Left lobe of liver (tissue), 2 donors: Measurements from ENCODE around the gene LHPP. TPM values are rescaled to one million over a fixed set of nuclear protein-coding genes. Genes with fewer than 3 reads are reported as not detected.
"Not testable (repeated sequence)": the region's sequence is repeated elsewhere in the genome, so short reads cannot be mapped to it uniquely, and the experiment has no call there.

Experiments
- ATAC-seq: fragments of 200-7000 bp; cut with Tn5 transposase; one replicate; pipeline ENCODE4 v1.9.1; 2020; ENCODE audit warnings: mild to moderate bottlenecking, moderate library complexity
- DNase-seq: peaks from one replicate; pipeline ENCODE4 v3.0.0-alpha.2; 2020; ENCODE audit warnings: low spot score
- total RNA-seq: library from RNA; stranded (reverse); gene quantifications from one replicate; pipeline ENCODE4 v1.2.1, GENCODE V29; 2021
- donor health status: DM: no; HTN: no; CAD: no; lungs with moderate emphysema.
- donor health status: DM: no; HTN: yes; CAD: no.

Gene LHPP
- total RNA-seq, 1 donor from 2014 or later = 52.0 TPM

- no peak for DNase-seq
- ATAC-seq = no peak
These were observed 141.2 kb downstream of the LHPP start for GRCh38 chr10:124602646-124603365.

GRCh38 chr10:124603376-124604213 lies 142.0 kb downstream of the LHPP start:
- no peak for ATAC-seq
- no peak for DNase-seq

- ATAC-seq (no peak), DNase-seq (no peak)
These were observed 142.8 kb downstream of the LHPP start for GRCh38 chr10:124604214-124605000.

- DNase-seq (no peak), ATAC-seq (no peak)
These were observed 143.4 kb downstream of the LHPP start for GRCh38 chr10:124605001-124605370.

- ATAC-seq = no peak
- DNase-seq = no peak
These were observed 143.8 kb downstream of the LHPP start for GRCh38 chr10:124605481-124605855.

GRCh38 chr10:124605856-124606812 lies 144.5 kb downstream of the LHPP start:
- ATAC-seq = no peak

GRCh38 chr10:124606822-124607221 lies 145.2 kb downstream of the LHPP start:
- DNase-seq (no peak), ATAC-seq (no peak)

More at GRCh38 chr10:124605856-124606812, 144.5 kb downstream of the LHPP start:
- no peak for DNase-seq

GRCh38 chr10:124607693-124608092 lies 146.1 kb downstream of the LHPP start:
- DNase-seq = no peak
- no peak for ATAC-seq

- ATAC-seq = no peak
These were observed 146.6 kb downstream of the LHPP start for GRCh38 chr10:124608093-124608721.

GRCh38 chr10:124609698-124610097 lies 148.1 kb downstream of the LHPP start:
- DNase-seq (no peak), ATAC-seq (no peak)

More at GRCh38 chr10:124608093-124608721, 146.6 kb downstream of the LHPP start:
- no peak for DNase-seq

GRCh38 chr10:124610186-124610585 lies 148.6 kb downstream of the LHPP start:
- DNase-seq, ATAC-seq: not testable (repeated sequence)

GRCh38 chr10:124610851-124611250 lies 149.2 kb downstream of the LHPP start:
- DNase-seq, ATAC-seq: not testable (repeated sequence)

- no peak for ATAC-seq
- DNase-seq = no peak
These were observed 150.1 kb downstream of the LHPP start for GRCh38 chr10:124611738-124612137.

- no peak for DNase-seq
- ATAC-seq = peak; percentile 12
These were observed 151.2 kb downstream of the LHPP start for GRCh38 chr10:124612611-124613498.

GRCh38 chr10:124614003-124614659 lies 152.5 kb downstream of the LHPP start:
- ATAC-seq = no peak
- no peak for DNase-seq

- ATAC-seq (no peak), DNase-seq (no peak)
These were observed 153.6 kb downstream of the LHPP start for GRCh38 chr10:124615259-124615658.

GRCh38 chr10:124616040-124616835 lies 154.6 kb downstream of the LHPP start:
- no peak for DNase-seq
- no peak for ATAC-seq

GRCh38 chr10:124616836-124617130 lies 155.2 kb downstream of the LHPP start:
- DNase-seq (no peak), ATAC-seq (no peak)
